ENCODE data around the gene UBE2O.
A peak's percentile ranks its signal among the peaks of the same experiment; 100 is the strongest.

Gene UBE2O

GRCh38 chr17:76385892-76386786, 66.8 kb downstream of the UBE2O start:
- DNase-seq = peak; percentile 82 to 85

- peak; percentile 51 to 55 for DNase-seq
Observed at GRCh38 chr17:76384987-76385891, 67.7 kb downstream of the UBE2O start.

- DNase-seq = peak; percentile 59 to 70
Observed at GRCh38 chr17:76384222-76384986, 68.5 kb downstream of the UBE2O start, which contains the start of gene SPHK1. TSS of gene SPHK1 (plus strand) at chr17:76384609. CDS start at chr17:76385645, 1,036 bp downstream.

GRCh38 chr17:76383546-76384221, 69.3 kb downstream of the UBE2O start:
- peak; percentile 46 to 58 for DNase-seq

GRCh38 chr17:76382803-76383545, 70.0 kb downstream of the UBE2O start:
- peak; percentile 55 to 68 for DNase-seq

GRCh38 chr17:76382351-76382802, 70.6 kb downstream of the UBE2O start:
- DNase-seq = peak; percentile 29 to 34

GRCh38 chr17:76381633-76382350, 71.2 kb downstream of the UBE2O start:
- no peak for DNase-seq

- no peak for DNase-seq
Observed at GRCh38 chr17:76379646-76380376, 73.1 kb downstream of the UBE2O start.

- DNase-seq = no peak
Observed at GRCh38 chr17:76379275-76379641, 73.7 kb downstream of the UBE2O start.

- DNase-seq = no peak
Observed at GRCh38 chr17:76378548-76379274, 74.2 kb downstream of the UBE2O start.

GRCh38 chr17:76376318-76377133, 76.4 kb downstream of the UBE2O start:
- DNase-seq = no peak

GRCh38 chr17:76371656-76372628, 81.0 kb downstream of the UBE2O start:
- DNase-seq = no peak

GRCh38 chr17:76370261-76370993, 82.5 kb downstream of the UBE2O start:
- no peak for DNase-seq

GRCh38 chr17:76369804-76370203, 83.1 kb downstream of the UBE2O start:
- DNase-seq = no peak

- DNase-seq = no peak
Observed at GRCh38 chr17:76369379-76369778, 83.6 kb downstream of the UBE2O start.

GRCh38 chr17:76368545-76368944, 84.4 kb downstream of the UBE2O start:
- no peak for DNase-seq

All from activated CD4-positive, alpha-beta T cell treated with anti-CD3 and anti-CD28 coated beads for 4 hours (primary cell).